ENCODE results near the gene SGMS2.

DNA sequence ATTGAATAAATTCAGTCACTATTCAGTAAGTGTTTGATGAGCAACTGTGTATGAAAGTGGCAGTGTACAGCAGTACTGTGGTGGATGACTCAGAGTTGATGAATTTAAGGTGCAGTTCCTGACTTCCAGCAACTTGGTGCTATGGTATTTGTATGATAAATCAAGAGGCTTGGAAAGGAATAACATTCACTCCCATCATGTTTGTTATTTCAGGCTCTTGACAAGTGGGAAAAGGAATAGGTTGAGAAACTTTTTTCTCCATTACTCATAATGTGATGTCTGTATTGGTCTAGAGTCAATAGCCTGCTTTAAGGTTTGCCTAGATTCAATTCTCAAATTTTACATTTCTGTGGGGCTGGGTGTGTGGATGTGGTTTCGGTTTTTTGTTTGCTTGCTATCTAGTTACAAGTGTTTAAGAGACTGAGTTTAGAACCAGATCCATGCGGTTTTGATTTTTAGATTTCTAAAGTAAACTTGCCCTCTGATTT lies 71.5 kb downstream of the SGMS2 start:
- TF ChIP-seq POLR2A (IDR thresholded peaks at IDR 0.05) (no peak), POLR2AphosphoS5 (IDR thresholded peaks at IDR 0.05) (peak in 1 of 4 donors; percentile 47), EP300 (IDR thresholded peaks at IDR 0.05) (no peak)
- TF ChIP-seq, protein P1, sequence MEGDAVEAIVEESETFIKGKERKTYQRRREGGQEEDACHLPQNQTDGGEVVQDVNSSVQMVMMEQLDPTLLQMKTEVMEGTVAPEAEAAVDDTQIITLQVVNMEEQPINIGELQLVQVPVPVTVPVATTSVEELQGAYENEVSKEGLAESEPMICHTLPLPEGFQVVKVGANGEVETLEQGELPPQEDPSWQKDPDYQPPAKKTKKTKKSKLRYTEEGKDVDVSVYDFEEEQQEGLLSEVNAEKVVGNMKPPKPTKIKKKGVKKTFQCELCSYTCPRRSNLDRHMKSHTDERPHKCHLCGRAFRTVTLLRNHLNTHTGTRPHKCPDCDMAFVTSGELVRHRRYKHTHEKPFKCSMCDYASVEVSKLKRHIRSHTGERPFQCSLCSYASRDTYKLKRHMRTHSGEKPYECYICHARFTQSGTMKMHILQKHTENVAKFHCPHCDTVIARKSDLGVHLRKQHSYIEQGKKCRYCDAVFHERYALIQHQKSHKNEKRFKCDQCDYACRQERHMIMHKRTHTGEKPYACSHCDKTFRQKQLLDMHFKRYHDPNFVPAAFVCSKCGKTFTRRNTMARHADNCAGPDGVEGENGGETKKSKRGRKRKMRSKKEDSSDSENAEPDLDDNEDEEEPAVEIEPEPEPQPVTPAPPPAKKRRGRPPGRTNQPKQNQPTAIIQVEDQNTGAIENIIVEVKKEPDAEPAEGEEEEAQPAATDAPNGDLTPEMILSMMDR (IDR thresholded peaks at IDR 0.05), result no peak
